ENCODE data around the gene SLC6A17.
A peak's percentile ranks its signal among the peaks of the same experiment; 100 is the strongest.

The SLC6A17 gene

GRCh38 chr1:110205591-110206155 is 55.4 kb downstream of the SLC6A17 start:
- DNase-seq, result no peak

- DNase-seq, result no peak
Measured at GRCh38 chr1:110206261-110206920, 56.1 kb downstream of the SLC6A17 start.

GRCh38 chr1:110207831-110208230 is 57.5 kb downstream of the SLC6A17 start:
- peak; percentile 90 for DNase-seq

GRCh38 chr1:110208916-110209645 is 58.8 kb downstream of the SLC6A17 start:
- DNase-seq, result no peak

- peak; percentile 92 for DNase-seq
Measured at GRCh38 chr1:110209715-110210603, 59.7 kb downstream of the SLC6A17 start, which contains the start of gene KCNC4. TSS of gene KCNC4 (plus strand) at chr1:110210314. CDS start at chr1:110211500, 1,186 bp downstream.

- peak; percentile 83 for DNase-seq
Measured at GRCh38 chr1:110210604-110211495, 60.6 kb downstream of the SLC6A17 start.

- no peak for DNase-seq
Measured at GRCh38 chr1:110211496-110212168, 61.3 kb downstream of the SLC6A17 start.

- DNase-seq, result peak; percentile 66
Measured at GRCh38 chr1:110212169-110213142, 62.2 kb downstream of the SLC6A17 start.

- no peak for DNase-seq
Measured at GRCh38 chr1:110213143-110213540, 62.8 kb downstream of the SLC6A17 start.

- no peak for DNase-seq
Measured at GRCh38 chr1:110214454-110215404, 64.4 kb downstream of the SLC6A17 start.

GRCh38 chr1:110215621-110216515 is 65.6 kb downstream of the SLC6A17 start:
- DNase-seq, result no peak

- no peak for DNase-seq
Measured at GRCh38 chr1:110216844-110217444, 66.7 kb downstream of the SLC6A17 start.

- DNase-seq, result no peak
Measured at GRCh38 chr1:110218137-110218536, 67.8 kb downstream of the SLC6A17 start.

GRCh38 chr1:110218739-110219138 is 68.4 kb downstream of the SLC6A17 start:
- no peak for DNase-seq

GRCh38 chr1:110220324-110220723 is 70.0 kb downstream of the SLC6A17 start:
- no peak for DNase-seq

GRCh38 chr1:110221119-110221518 is 70.8 kb downstream of the SLC6A17 start:
- DNase-seq, result no peak

GRCh38 chr1:110223127-110223526 is 72.8 kb downstream of the SLC6A17 start:
- DNase-seq, result no peak
